HepG2 (cell line): ENCODE data around the gene DCUN1D3.

Source experiments
- ATF7-NPFF ChIP-seq: sonication (generic); formaldehyde crosslinking; IDR thresholded peaks from 2 replicates; pipeline ENCODE4 v1.8.1; 2023; ENCODE audit warnings: mild to moderate bottlenecking, low read depth, missing genetic modification reagents, moderate library complexity
- CBX5 ChIP-seq: sonication (generic); formaldehyde crosslinking; IDR thresholded peaks from 2 replicates; pipeline ENCODE4 v1.4.0; 2020; ENCODE audit warnings: missing genetic modification reagents, borderline replicate concordance
- EZH2 ChIP-seq: conservative IDR thresholded peaks from 2 replicates; pipeline ENCODE4 v1.6.1; 2012; ENCODE audit warnings: mild to moderate bottlenecking, low read depth, low read length, moderate library complexity
- JARID2 ChIP-seq: sonication (generic); formaldehyde crosslinking; IDR thresholded peaks from 2 replicates; pipeline ENCODE4 v1.8.1; 2023; ENCODE audit warnings: missing genetic modification reagents, inconsistent platforms; ENCODE audit not compliant: insufficient replicate concordance
- MAFF ChIP-seq: IDR thresholded peaks from 2 replicates; pipeline ENCODE4 v1.6.1; 2011; ENCODE audit warnings: low read depth, low read length, improper control_type of control experiment
- PITX1 ChIP-seq: sonication (generic); formaldehyde crosslinking; IDR thresholded peaks from 2 replicates; pipeline ENCODE4 v1.5.1; 2020; ENCODE audit warnings: mild to moderate bottlenecking, missing genetic modification reagents
- SCMH1 ChIP-seq: sonication (generic); formaldehyde crosslinking; IDR thresholded peaks from 2 replicates; pipeline ENCODE4 v1.9.0; 2021; ENCODE audit warnings: missing genetic modification reagents, mild to moderate bottlenecking, borderline replicate concordance
- SMAD3 ChIP-seq: sonication (generic); formaldehyde crosslinking; IDR thresholded peaks from 2 replicates; pipeline ENCODE4 v1.4.0; 2020; ENCODE audit warnings: missing genetic modification reagents
- SMC3 ChIP-seq: IDR thresholded peaks from 2 replicates; pipeline ENCODE4 v1.6.1; 2011; ENCODE audit warnings: low read length, improper control_type of control experiment
- STAT6 ChIP-seq: sonication (generic); formaldehyde crosslinking; IDR thresholded peaks from 2 replicates; pipeline ENCODE4 v1.4.0; 2020; ENCODE audit warnings: missing genetic modification reagents, mild to moderate bottlenecking, borderline replicate concordance
- TCF12 ChIP-seq, 2 experiments: fragments of 450-650 bp in 1 of 2; sonication (generic) in 1 of 2; formaldehyde crosslinking in 1 of 2; IDR thresholded peaks; 2 replicates each; pipeline versions ENCODE4 v1.6.1 to v1.8.0; 2017 to 2022; ENCODE audit warnings: antibody characterized with exemption in 1 of 2, mild to moderate bottlenecking in 1 of 2, missing genetic modification reagents in 1 of 2, moderate library complexity in 1 of 2
- YY1 ChIP-seq: IDR thresholded peaks from 2 replicates; pipeline ENCODE4 v1.6.1; 2011; ENCODE audit warnings: low read length, low read depth, moderate library complexity, mild to moderate bottlenecking; ENCODE audit not compliant: insufficient read depth, insufficient replicate concordance
- ZNF3 ChIP-seq: IDR thresholded peaks from 2 replicates; pipeline ENCODE4 v1.7.0; 2017; ENCODE audit warnings: inconsistent platforms
- TF ChIP-seq, protein P1 (sequence below): IDR thresholded peaks from 2 replicates; pipeline ENCODE4 v1.6.1; 2016; ENCODE audit warnings: mild to moderate bottlenecking

DNA sequence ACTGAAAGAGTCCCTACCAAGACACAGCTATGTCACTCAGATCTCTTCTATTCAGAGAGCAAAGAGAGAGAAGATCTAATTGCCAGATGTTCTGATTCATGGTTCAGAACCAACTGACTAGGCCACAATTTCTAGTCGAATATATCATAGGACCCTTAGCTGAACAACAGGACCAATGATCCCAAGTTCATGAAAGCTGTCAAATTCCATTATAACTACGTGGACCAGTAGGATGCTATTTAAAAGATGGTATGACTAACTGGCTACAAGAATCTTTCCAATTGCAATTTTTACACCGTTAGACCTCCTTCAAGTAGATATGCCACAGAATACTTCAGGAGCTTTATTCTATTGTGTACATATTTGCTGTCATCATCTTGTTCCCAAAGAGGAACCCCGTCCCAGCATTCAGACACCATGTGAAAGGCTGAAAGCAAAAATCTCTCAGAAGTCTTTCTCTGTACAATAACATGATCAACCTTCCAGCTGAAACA is 26.0 kb downstream of the DCUN1D3 start:
- TF ChIP-seq CBX5 (no peak), PITX1 (no peak), MAFF (no peak), YY1 (no peak), STAT6 (CRISPR knock-in tag) (no peak), SMAD3 (CRISPR knock-in tag) (no peak), EZH2 (no peak), SCMH1 (CRISPR knock-in tag) (no peak), TCF12 (IDR thresholded peaks at IDR 0.05) (no peak), TCF12 (CRISPR knock-in tag; IDR thresholded peaks at IDR 0.05) (no peak), ZNF3 (no peak), SMC3 (no peak), JARID2 (CRISPR knock-in tag) (no peak), ATF7-NPFF (no peak)
- TF ChIP-seq, protein P1, sequence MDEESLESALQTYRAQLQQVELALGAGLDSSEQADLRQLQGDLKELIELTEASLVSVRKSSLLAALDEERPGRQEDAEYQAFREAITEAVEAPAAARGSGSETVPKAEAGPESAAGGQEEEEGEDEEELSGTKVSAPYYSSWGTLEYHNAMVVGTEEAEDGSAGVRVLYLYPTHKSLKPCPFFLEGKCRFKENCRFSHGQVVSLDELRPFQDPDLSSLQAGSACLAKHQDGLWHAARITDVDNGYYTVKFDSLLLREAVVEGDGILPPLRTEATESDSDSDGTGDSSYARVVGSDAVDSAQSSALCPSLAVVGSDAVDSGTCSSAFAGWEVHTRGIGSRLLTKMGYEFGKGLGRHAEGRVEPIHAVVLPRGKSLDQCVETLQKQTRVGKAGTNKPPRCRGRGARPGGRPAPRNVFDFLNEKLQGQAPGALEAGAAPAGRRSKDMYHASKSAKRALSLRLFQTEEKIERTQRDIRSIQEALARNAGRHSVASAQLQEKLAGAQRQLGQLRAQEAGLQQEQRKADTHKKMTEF = no peak
